HG03520 (cell line): Measurements from ENCODE around the gene SGO2.
"Not testable (repeated sequence)": the region's sequence is repeated elsewhere in the genome, so short reads cannot be mapped to it uniquely, and the experiment has no call there.

Experiments used
- ATAC-seq: cut with Tn5 transposase; IDR thresholded peaks from one replicate; pipeline ENCODE4 v1.9.1; 2021; ENCODE audit warnings: mild to moderate bottlenecking, moderate library complexity; ENCODE audit not compliant: unreplicated experiment

The SGO2 gene

DNA sequence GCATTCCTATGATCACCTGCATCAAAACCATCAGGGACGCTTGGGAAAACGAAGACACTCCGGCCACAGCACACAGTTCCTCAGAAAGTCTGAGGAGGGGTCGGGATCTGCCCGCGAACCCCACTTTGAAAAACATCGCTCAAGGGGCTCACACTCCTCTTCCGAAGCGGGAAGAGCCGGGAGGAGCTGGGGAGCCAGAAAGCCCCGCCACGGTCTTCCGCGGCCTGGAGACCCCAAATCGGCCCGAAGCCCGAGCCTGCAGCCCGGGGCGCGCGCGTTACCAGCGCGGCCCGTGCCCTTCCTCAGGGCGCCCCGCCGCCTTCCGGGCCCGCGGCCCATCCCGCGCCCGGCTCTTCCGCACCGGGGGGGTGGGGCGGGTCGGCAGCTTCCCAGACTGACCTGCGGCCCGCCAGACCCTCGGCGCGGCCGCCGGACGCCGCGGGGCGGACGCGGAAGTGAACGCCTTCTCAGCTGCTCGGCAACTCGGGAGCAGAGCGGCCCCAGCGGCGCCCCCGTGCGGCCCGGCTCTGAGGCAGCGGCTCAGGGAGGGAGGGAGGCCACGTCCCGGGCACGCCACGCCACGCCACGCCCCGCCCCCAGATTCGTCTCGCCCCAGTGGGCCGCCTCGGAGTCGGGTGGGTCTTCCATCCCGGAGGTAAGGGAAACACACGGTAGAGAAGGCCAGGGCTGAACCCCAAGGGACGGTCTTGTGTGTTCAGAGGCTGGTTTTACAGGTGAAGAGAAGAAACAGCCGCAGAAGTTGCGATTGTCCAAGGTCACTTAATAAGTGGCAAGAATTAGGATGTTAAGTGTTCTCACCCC lies 16.2 kb upstream of the SGO2 start, which contains the start of gene KCTD18:
Gene KCTD18 (minus strand): TSS at position 457 of the 822 bp plus-strand sequence. CDS start 3,052 bp downstream, outside the sequence.
- peak; percentile 99 for ATAC-seq

DNA sequence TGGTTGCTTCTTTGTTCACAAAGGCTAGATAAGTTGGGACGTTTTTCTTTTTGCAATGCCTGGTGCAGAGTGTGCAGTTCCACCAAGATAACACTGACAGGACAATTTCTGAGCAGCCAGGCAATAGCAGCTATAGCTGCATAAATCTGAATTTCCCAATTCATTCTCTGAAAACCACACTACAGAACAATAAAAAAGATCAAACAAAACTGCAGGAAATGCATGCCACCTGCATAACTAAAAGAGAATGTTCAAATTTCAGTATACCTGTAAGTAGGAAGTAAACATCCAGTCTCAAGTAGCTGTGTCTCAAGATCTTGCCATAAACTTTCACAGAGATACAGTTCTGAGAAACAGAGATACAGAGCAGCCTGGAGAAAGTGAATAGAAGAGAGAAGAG lies 10.9 kb upstream of the SGO2 start:
- no peak for ATAC-seq

- ATAC-seq: no peak
Measured at GRCh38 chr2:200523158-200523557, 2.8 kb upstream of the SGO2 start.

GRCh38 chr2:200523604-200524003 lies 2.4 kb upstream of the SGO2 start:
- ATAC-seq: no peak

DNA sequence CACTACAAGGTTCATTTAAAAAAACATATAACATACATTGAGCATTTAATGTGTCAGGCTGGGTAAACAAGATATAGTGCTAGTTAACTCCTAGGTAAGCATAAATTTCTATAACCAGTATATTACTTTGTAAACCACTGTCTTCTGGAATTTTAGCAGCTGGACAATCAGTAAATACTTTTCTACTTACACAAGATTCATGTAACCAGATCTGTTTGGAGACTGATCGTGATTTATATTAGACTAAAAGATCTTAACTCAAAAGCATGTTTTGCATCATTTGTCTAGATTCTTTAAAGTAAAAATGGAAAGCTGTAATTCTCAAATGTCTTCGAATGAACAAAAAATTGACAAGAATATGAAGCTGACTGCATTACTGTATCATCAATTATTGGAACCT lies 941 bp upstream of the SGO2 start:
- ATAC-seq: no peak

DNA sequence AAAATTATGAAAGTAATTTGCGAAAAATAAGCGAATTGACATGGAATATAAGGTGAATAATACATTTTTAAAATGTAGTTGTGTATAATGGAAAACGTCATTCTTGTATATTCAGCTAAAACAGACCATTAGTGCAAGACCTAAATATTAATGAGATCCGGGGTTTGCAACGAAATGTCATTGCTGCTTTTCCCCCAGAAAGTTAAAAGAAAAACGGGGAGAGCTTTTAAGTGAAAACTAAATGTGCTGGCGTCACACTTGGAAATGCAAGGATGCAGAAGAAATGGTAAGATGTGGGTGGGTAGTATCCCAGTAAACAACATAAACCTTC lies 491 bp upstream of the SGO2 start:
- ATAC-seq: no peak

DNA sequence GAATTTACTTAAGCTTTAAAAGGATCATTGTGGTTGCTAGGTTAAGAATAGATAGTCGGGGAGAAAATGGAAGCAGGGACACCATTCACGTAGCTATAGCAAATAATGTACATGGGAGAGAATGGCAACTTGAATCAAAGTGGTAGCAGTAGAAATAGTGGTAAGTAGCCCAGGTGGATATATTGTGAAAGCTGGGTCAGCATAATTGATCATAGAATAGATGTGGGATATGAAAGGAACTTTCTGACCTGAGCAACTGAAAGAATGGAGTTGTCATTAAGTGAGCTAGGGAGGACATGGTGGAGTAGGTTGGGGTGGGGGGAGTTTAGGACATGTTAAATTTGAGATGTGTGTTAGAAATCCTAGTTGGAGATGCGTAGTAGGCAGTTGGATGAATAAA lies 2.2 kb downstream of the SGO2 start:
- ATAC-seq: no peak

- ATAC-seq: no peak
Measured at GRCh38 chr2:200533754-200534153, 7.7 kb downstream of the SGO2 start.

GRCh38 chr2:200534572-200534971 lies 8.6 kb downstream of the SGO2 start:
- ATAC-seq: no peak

GRCh38 chr2:200538139-200538538 lies 12.1 kb downstream of the SGO2 start:
- ATAC-seq: no peak

GRCh38 chr2:200540793-200541192 lies 14.8 kb downstream of the SGO2 start:
- ATAC-seq: no peak

GRCh38 chr2:200566596-200566995 lies 40.6 kb downstream of the SGO2 start:
- not testable (repeated sequence) for ATAC-seq

GRCh38 chr2:200567932-200568331 lies 41.9 kb downstream of the SGO2 start:
- no peak for ATAC-seq

DNA sequence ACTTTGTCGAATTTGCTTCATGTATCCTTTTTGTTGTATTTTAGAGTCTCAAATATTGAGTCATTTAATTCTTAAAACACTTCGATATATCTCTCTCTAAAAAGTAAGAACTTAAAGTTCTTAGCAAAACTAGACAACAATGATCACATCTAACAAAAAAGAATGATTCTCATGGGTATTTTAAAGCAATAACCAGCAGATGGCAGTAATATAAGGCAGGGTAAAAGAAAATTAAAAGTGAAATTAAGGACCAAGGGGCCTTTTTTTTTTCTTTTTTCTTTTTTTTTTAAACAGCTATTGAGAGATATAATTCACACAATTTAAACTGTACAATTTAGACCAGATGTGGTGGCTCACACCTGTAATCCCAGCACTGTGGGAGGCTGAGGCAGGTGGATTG lies 50.0 kb downstream of the SGO2 start:
- ATAC-seq: no peak

- ATAC-seq: no peak
Measured at GRCh38 chr2:200577027-200577426, 51.0 kb downstream of the SGO2 start.

GRCh38 chr2:200578778-200579177 lies 52.8 kb downstream of the SGO2 start:
- ATAC-seq: no peak

DNA sequence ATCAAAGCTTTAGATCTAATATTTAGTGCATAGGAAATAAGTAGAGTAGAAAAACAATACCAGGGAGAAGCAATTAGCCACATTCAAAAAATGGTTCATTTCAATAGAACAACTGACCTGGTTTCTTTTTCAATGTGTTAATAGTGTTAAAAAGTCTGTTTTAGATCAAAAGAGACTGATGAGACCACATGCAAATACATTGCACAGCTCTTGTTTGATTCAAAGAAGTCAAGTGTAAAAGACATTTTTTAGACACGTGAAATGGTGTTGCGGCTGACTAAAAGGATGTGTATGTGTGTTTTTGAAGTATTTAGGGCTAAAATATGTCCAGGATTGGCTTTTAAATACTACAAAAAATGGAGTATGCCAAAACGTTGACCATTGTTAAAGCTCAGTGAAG lies 58.6 kb downstream of the SGO2 start:
- ATAC-seq: no peak

DNA sequence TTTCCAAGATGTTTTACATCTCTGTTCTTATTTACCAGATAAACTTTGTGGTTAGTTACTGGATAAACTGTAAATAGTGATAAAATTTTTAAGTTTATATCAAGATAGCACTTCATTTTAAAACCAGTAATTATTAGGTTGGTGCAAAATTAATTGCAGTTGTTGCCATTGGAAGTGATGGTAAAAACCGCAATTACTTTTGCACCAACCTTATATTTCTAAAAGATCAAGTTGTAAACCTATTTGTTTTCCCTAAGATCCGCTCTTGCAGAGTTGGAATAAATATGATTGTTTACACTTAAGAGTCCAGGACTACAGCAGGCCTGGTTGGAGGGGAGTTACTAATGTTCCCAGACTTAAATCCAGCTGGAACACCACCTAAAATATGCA lies 59.3 kb downstream of the SGO2 start:
- no peak for ATAC-seq

DNA sequence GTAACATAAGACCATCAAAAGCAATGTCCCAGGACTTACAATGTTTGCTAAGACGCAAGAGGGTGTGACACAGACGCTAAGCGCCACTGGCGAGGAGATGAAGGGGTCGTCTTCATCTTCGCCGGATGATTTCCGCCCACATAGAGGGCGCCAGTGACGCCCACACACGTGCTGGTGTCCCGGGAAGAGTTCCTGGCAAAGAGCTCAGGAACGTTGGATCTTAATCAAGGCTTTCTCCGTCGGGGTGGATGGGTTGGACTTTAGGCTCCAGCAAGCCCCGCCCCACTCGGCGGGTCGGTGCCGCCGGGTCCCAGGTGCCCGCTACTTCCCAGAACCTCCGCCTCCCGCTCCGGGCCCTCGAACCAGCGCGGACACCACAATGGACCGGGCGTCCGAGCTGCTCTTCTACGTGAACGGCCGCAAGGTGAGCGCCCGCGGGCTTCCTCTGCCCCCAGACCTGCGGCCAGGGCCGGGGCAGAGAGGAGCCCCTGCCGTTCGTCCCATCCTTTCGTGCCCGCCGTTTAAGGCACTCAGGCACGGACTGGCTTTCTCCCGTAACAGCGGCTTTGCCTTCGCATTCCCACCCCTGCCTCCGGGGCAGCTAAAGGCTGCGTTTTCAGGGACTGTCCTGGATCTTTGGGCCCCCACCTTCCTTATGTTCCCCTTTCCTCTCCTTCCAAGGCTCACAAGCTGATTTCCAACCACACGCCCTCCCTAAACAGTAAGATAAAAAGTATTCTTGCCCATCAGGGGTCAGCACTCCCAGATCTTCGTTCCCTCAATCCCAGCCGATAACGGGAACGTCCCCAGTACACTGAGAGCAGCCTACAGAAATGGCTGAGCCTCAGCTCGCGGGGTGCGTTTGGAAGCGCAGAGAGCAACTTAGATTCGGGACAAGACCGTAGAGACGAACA lies 60.0 kb downstream of the SGO2 start, which contains the start of gene AOX1:
Gene AOX1 (plus strand): TSS at position 285 of the 914 bp plus-strand sequence. CDS start 95 bp downstream, at position 380.
- ATAC-seq: no peak

- ATAC-seq: no peak
Measured at GRCh38 chr2:200586644-200586975, 60.6 kb downstream of the SGO2 start.

GRCh38 chr2:200587007-200587616 lies 61.1 kb downstream of the SGO2 start:
- no peak for ATAC-seq
